Measurements from ENCODE around the gene GRAP2. TPM values are rescaled to one million over a fixed set of nuclear protein-coding genes. Genes with fewer than 3 reads are reported as not detected.

Gene GRAP2
- polyA plus RNA-seq, 1 donor: 1.8 TPM

DNA sequence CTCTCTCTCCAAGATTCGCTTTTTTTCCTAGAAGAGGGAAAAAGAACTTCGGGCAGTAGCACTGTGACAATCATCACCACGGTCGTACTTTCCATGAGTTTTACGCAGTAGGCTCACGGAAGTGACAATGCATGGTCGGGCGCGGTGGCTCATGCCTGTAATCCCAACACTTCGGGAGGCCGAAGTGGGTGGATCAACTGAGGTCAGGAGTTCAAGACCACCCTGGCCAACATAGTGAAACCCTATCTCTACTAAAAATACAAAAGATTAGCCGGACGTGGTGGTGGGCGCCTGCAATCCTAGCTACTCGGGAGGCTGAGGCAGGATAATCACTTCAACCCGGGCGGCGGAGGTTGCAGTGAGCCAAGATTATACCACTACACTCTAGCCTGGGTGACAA is 23.4 kb downstream of the GRAP2 start:
- Histone ChIP-seq H3K4me3 (ENCODE audit: low read length) (no peak overlapping the region), H3K36me3 (ENCODE audit: control insufficient read depth, insufficient read depth, low read length) (no peaks in the 10 kb centered on the region), H3K9me3 (ENCODE audit: control insufficient read depth, low read depth, low read length) (no peaks in the 10 kb centered on the region), H3K4me1 (ENCODE audit: control insufficient read depth, insufficient read depth, low read length) (peaks cover 28% of the 10 kb centered on the region), H3K27me3 (ENCODE audit: control insufficient read depth, insufficient read depth, low read length) (no peaks in the 10 kb centered on the region), H3K27ac (ENCODE audit: low read length) (no peak overlapping the region)
- DNase-seq: no peak
- WGBS (ENCODE audit: insufficient coverage, low lambda C conversion rate): no CpG with 5 or more reads among the region's 18 CpGs

DNA sequence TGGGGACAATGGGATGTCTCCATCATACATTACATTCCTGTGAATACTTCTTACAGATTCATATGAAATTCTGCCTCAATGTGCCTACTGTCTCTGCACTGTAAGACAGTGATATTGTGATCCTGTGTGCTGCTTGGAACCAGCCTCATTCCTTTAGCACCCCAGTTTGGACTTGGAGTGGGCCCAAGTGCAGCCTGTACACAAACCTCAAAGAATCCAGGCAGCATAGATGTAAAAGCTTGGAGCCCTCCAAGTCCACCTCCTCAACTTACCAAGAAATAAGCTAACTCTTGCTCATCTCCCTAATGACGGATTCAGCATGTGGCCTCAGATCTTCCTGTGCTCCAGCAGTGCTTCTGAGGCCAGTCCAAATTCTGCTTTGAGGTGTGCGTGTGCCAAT is 24.4 kb downstream of the GRAP2 start:
- Histone ChIP-seq H3K9me3 (ENCODE audit: control insufficient read depth, low read depth, low read length) (no peaks in the 10 kb centered on the region), H3K36me3 (ENCODE audit: control insufficient read depth, insufficient read depth, low read length) (no peaks in the 10 kb centered on the region), H3K27ac (ENCODE audit: low read length) (no peak overlapping the region), H3K27me3 (ENCODE audit: control insufficient read depth, insufficient read depth, low read length) (no peaks in the 10 kb centered on the region), H3K4me3 (ENCODE audit: low read length) (no peak overlapping the region), H3K4me1 (ENCODE audit: control insufficient read depth, insufficient read depth, low read length) (peaks cover 28% of the 10 kb centered on the region)
- DNase-seq: no peak
- no CpG with 5 or more reads among the region's 2 CpGs for WGBS (ENCODE audit: insufficient coverage, low lambda C conversion rate)

GRCh38 chr22:39925909-39926679 is 25.2 kb downstream of the GRAP2 start:
- no peaks in the 10 kb centered on the region for H3K36me3 ChIP-seq (ENCODE audit: control insufficient read depth, insufficient read depth, low read length)
- H3K9me3 ChIP-seq (ENCODE audit: control insufficient read depth, low read depth, low read length): no peaks in the 10 kb centered on the region
- H3K4me1 ChIP-seq (ENCODE audit: control insufficient read depth, insufficient read depth, low read length): peaks cover 28% of the 10 kb centered on the region
- H3K27ac ChIP-seq (ENCODE audit: low read length): no peak overlapping the region
- 20% methylated on average over 1 of the region's 8 CpGs for WGBS (ENCODE audit: insufficient coverage, low lambda C conversion rate)
- peak; percentile 42 to 79 for DNase-seq
- H3K27me3 ChIP-seq (ENCODE audit: control insufficient read depth, insufficient read depth, low read length): no peaks in the 10 kb centered on the region
- H3K4me3 ChIP-seq (ENCODE audit: low read length): no peak overlapping the region

GRCh38 chr22:39926753-39927152 is 25.9 kb downstream of the GRAP2 start:
- H3K9me3 ChIP-seq (ENCODE audit: control insufficient read depth, low read depth, low read length): no peaks in the 10 kb centered on the region
- H3K4me3 ChIP-seq (ENCODE audit: low read length): no peak overlapping the region
- no peaks in the 10 kb centered on the region for H3K36me3 ChIP-seq (ENCODE audit: control insufficient read depth, insufficient read depth, low read length)
- peaks cover 28% of the 10 kb centered on the region for H3K4me1 ChIP-seq (ENCODE audit: control insufficient read depth, insufficient read depth, low read length)
- DNase-seq: no peak
- no CpG with 5 or more reads among the region's 5 CpGs for WGBS (ENCODE audit: insufficient coverage, low lambda C conversion rate)
- no peak overlapping the region for H3K27ac ChIP-seq (ENCODE audit: low read length)
- no peaks in the 10 kb centered on the region for H3K27me3 ChIP-seq (ENCODE audit: control insufficient read depth, insufficient read depth, low read length)

DNA sequence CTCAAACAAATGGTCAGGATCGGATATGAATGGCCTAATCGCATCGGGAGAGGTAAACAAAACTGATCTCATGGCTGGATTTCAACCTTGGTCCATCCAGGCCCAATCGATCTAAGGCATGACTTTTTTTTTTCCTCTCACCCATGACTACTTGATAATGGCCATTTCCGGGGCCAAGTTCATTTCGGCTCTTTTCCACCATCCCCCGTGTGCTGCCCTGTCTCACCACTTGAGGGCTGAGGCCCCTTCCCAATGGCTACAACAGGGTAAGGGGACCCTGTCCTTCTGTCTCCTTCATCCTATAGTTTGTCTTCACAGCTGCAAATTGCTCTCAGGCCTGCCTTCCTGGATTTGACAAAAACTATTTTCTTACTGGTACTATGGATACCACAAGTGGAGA is 26.7 kb downstream of the GRAP2 start:
- Histone ChIP-seq H3K27me3 (ENCODE audit: control insufficient read depth, insufficient read depth, low read length) (no peaks in the 10 kb centered on the region), H3K27ac (ENCODE audit: low read length) (no peak overlapping the region), H3K4me3 (ENCODE audit: low read length) (no peak overlapping the region)

GRCh38 chr22:39928536-39929520 is 27.9 kb downstream of the GRAP2 start:
- H3K27me3 ChIP-seq (ENCODE audit: control insufficient read depth, insufficient read depth, low read length): no peaks in the 10 kb centered on the region
- no peaks in the 10 kb centered on the region for H3K9me3 ChIP-seq (ENCODE audit: control insufficient read depth, low read depth, low read length)
- H3K4me3 ChIP-seq (ENCODE audit: low read length): no peak overlapping the region
- peaks cover 28% of the 10 kb centered on the region for H3K4me1 ChIP-seq (ENCODE audit: control insufficient read depth, insufficient read depth, low read length)
- WGBS (ENCODE audit: insufficient coverage, low lambda C conversion rate): no CpG with 5 or more reads among the region's 4 CpGs
- peak in 1 of 2 donors; percentile 34 for DNase-seq
- no peak overlapping the region for H3K27ac ChIP-seq (ENCODE audit: low read length)
- no peaks in the 10 kb centered on the region for H3K36me3 ChIP-seq (ENCODE audit: control insufficient read depth, insufficient read depth, low read length)

More for the DNA sequence above, 26.7 kb downstream of the GRAP2 start:
- peaks cover 28% of the 10 kb centered on the region for H3K4me1 ChIP-seq (ENCODE audit: control insufficient read depth, insufficient read depth, low read length)
- no peaks in the 10 kb centered on the region for H3K36me3 ChIP-seq (ENCODE audit: control insufficient read depth, insufficient read depth, low read length)
- WGBS (ENCODE audit: insufficient coverage, low lambda C conversion rate): 0% methylated on average over 1 of the region's 7 CpGs
- DNase-seq: peak in 1 of 2 donors; percentile 73
- H3K9me3 ChIP-seq (ENCODE audit: control insufficient read depth, low read depth, low read length): no peaks in the 10 kb centered on the region

DNA sequence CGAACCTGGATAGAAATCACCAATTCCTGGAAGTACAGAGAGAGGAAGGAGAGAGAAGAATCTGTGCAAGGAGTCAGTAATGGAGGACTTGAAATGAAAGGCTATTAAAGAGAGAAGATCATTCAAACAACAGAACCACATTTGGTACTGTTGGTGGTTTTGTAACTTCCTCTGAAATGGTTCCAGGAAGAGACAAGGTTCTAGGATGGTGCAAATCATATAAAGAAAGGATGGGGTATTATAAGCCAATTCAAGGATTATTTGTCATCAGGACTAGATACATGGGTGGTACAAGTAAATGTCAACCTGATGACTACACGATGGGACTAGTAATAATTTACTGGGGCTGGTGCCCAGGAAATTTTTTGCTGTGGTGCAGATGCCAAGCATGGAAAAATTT is 30.4 kb downstream of the GRAP2 start:
- H3K4me3 ChIP-seq (ENCODE audit: low read length): no peak overlapping the region
- no peaks in the 10 kb centered on the region for H3K27me3 ChIP-seq (ENCODE audit: control insufficient read depth, insufficient read depth, low read length)
- DNase-seq: no peak
- no peak overlapping the region for H3K27ac ChIP-seq (ENCODE audit: low read length)
- WGBS (ENCODE audit: insufficient coverage, low lambda C conversion rate): 80% methylated on average over 1 of the region's 2 CpGs
- no peaks in the 10 kb centered on the region for H3K36me3 ChIP-seq (ENCODE audit: control insufficient read depth, insufficient read depth, low read length)
- peaks cover 20% of the 10 kb centered on the region for H3K4me1 ChIP-seq (ENCODE audit: control insufficient read depth, insufficient read depth, low read length)
- H3K9me3 ChIP-seq (ENCODE audit: control insufficient read depth, low read depth, low read length): no peaks in the 10 kb centered on the region

- WGBS (ENCODE audit: insufficient coverage, low lambda C conversion rate): no CpG with 5 or more reads among the region's 2 CpGs
- Histone ChIP-seq H3K9me3 (ENCODE audit: control insufficient read depth, low read depth, low read length) (no peaks in the 10 kb centered on the region), H3K36me3 (ENCODE audit: control insufficient read depth, insufficient read depth, low read length) (no peaks in the 10 kb centered on the region), H3K27me3 (ENCODE audit: control insufficient read depth, insufficient read depth, low read length) (no peaks in the 10 kb centered on the region), H3K27ac (ENCODE audit: low read length) (no peak overlapping the region), H3K4me3 (ENCODE audit: low read length) (no peak overlapping the region), H3K4me1 (ENCODE audit: control insufficient read depth, insufficient read depth, low read length) (peaks cover 12% of the 10 kb centered on the region)
- DNase-seq: no peak
These were observed 31.3 kb downstream of the GRAP2 start for GRCh38 chr22:39932166-39932565.

DNA sequence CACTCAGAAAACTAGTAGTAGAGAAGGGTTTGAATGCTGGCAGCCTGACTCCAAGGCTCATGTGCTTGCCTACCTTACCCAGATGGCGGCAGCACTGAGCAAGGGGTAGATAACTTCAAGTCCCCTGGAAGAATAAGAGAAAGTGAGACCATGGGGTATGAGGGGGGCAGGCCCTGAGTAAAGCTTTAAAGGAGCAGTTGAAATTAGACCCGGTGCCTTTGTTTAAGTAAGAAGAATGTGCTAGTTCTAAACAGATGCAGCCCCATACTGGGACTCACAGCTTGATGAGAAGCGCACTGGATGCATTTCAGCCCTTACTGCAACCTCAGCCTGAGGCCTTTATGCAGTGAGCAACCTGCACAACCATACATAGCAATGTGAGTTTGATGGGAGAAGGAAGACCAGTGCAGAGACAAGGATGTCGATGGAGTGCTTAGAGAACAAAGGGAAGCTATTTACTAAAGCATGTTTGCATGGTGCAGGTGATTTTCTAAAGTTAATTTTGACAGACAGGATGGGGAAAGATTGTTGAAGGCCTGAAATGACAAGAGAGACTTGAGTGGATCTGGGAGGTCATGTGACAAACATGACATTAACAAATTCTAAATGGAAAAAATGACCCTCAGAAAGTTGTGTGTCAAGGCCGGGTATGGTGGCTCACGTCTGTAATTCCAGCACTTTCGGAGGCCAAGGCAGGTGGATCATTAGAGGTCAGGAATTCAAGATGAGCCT is 32.2 kb downstream of the GRAP2 start:
- no peaks in the 10 kb centered on the region for H3K9me3 ChIP-seq (ENCODE audit: control insufficient read depth, low read depth, low read length)
- peaks cover 11% of the 10 kb centered on the region for H3K4me1 ChIP-seq (ENCODE audit: control insufficient read depth, insufficient read depth, low read length)
- no peaks in the 10 kb centered on the region for H3K36me3 ChIP-seq (ENCODE audit: control insufficient read depth, insufficient read depth, low read length)
- 67% methylated on average over 2 of the region's 7 CpGs for WGBS (ENCODE audit: insufficient coverage, low lambda C conversion rate)
- no peak overlapping the region for H3K4me3 ChIP-seq (ENCODE audit: low read length)
- DNase-seq: no peak
- H3K27ac ChIP-seq (ENCODE audit: low read length): no peak overlapping the region
- no peaks in the 10 kb centered on the region for H3K27me3 ChIP-seq (ENCODE audit: control insufficient read depth, insufficient read depth, low read length)

GRCh38 chr22:39933741-39934140 is 32.9 kb downstream of the GRAP2 start:
- WGBS (ENCODE audit: insufficient coverage, low lambda C conversion rate): 100% methylated on average over 2 of the region's 8 CpGs
- no peak overlapping the region for H3K4me3 ChIP-seq (ENCODE audit: low read length)
- H3K9me3 ChIP-seq (ENCODE audit: control insufficient read depth, low read depth, low read length): no peaks in the 10 kb centered on the region
- H3K27me3 ChIP-seq (ENCODE audit: control insufficient read depth, insufficient read depth, low read length): no peaks in the 10 kb centered on the region
- no peak for DNase-seq
- H3K27ac ChIP-seq (ENCODE audit: low read length): no peak overlapping the region
- H3K36me3 ChIP-seq (ENCODE audit: control insufficient read depth, insufficient read depth, low read length): no peaks in the 10 kb centered on the region
- peaks cover 5% of the 10 kb centered on the region for H3K4me1 ChIP-seq (ENCODE audit: control insufficient read depth, insufficient read depth, low read length)
